Kidney (tissue), 14 donors: ENCODE results near the gene ACIN1. TPM values are rescaled to one million over a fixed set of nuclear protein-coding genes. Genes with fewer than 3 reads are reported as not detected.

Source experiments
- DNase-seq, 5 donors: peaks; one replicate each; pipeline ENCODE4 v3.0.0-alpha.2; 2013 to 2020
- FAIRE-seq: peaks from 2 replicates; lab custom pipeline; 2012; peaks lifted over from hg19 to GRCh38; lab: Jason Lieb, UNC
- H3K27ac ChIP-seq, 2 donors: one replicate each; pipeline ENCODE4 v1.7.0; 2013; ENCODE audit warnings: low read depth in 2 of 2, low read length in 2 of 2, inconsistent platforms in 1 of 2
- H3K27me3 ChIP-seq: one replicate; pipeline ENCODE4 v1.7.1; 2013; ENCODE audit warnings: low read length, inconsistent platforms; ENCODE audit not compliant: control insufficient read depth, insufficient read depth
- H3K36me3 ChIP-seq, 3 donors: one replicate each; pipeline versions ENCODE4 v1.7.0 to v1.7.1; 2013; ENCODE audit warnings: low read length in 3 of 3, control low read depth in 1 of 3, inconsistent platforms in 1 of 3; ENCODE audit not compliant: insufficient read depth in 3 of 3, control insufficient read depth in 2 of 3
- H3K4me1 ChIP-seq, 3 donors: one replicate each; pipeline versions ENCODE4 v1.7.0 to v1.7.1; 2013; ENCODE audit warnings: low read length in 3 of 3, inconsistent platforms in 1 of 3, low read depth in 1 of 3; ENCODE audit not compliant: control insufficient read depth in 2 of 3, insufficient read depth in 2 of 3
- H3K4me3 ChIP-seq, 3 donors: one replicate each; pipeline versions ENCODE4 v1.7.0 to v1.8.1; 2013; ENCODE audit warnings: low read length in 3 of 3, control low read depth in 1 of 3, inconsistent platforms in 1 of 3
- H3K9ac ChIP-seq, 3 donors: one replicate each; pipeline versions ENCODE4 v1.7.0 to v1.7.1; 2013; ENCODE audit warnings: low read length in 3 of 3, control low read depth in 1 of 3, inconsistent platforms in 1 of 3
- H3K9me3 ChIP-seq, 3 donors: one replicate each; pipeline versions ENCODE4 v1.7.0 to v1.7.1; 2013; ENCODE audit warnings: low read length in 3 of 3, control low read depth in 1 of 3, inconsistent platforms in 1 of 3; ENCODE audit not compliant: control insufficient read depth in 2 of 3, insufficient read depth in 1 of 3
- CTCF ChIP-seq: IDR thresholded peaks from 3 replicates; pipeline ENCODE4 v1.5.1; 2012; ENCODE audit warnings: mild to moderate bottlenecking, moderate library complexity, borderline replicate concordance; ENCODE audit not compliant: insufficient read depth; ENCODE audit errors: extremely low read depth
- intact Hi-C: fragments of 100-400 bp; cut with DNase I; formaldehyde crosslinking; loops from one replicate; pipeline ENCODE4 v1.11.1; 2022
- polyA plus RNA-seq: library from polyadenylated mRNA; stranded (reverse); fragments of 350-450 nt; fragmentation: Illumina TruSeq; extraction: RNeasy Lipid Tissue Mini Kit (QIAGEN cat#74804); gene quantifications from one replicate; pipeline ENCODE4 v1.2.3, GENCODE V29; 2014; ENCODE audit warnings: low read depth, low replicate concordance; ENCODE audit not compliant: insufficient read depth
- total RNA-seq: library from RNA; stranded (reverse); fragmentation: NEBNext Ultra II Directional; extraction: Animal tissue kit (Norgen Biotek cat#: 25700); gene quantifications from one replicate; pipeline ENCODE4 v1.2.1, GENCODE V29; 2021
- donor health status: control.
- donor health status: control.
- donor health status: control.
- donor health status: control.
- donor health status: control.
- donor health status: DM: yes; HTN: yes; CAD: no.
- donor health status: Normal renal cell carcinoma (clear cell type).

The ACIN1 gene
- total and polyA plus RNA-seq, 2 donors from 2014 or later: 54.9 to 150 TPM

GRCh38 chr14:23044840-23045239 is 50.1 kb downstream of the ACIN1 start:
- no peak for TF ChIP-seq CTCF
- no peak overlapping the region for H3K27ac ChIP-seq
- no peak overlapping the region for H3K9ac ChIP-seq
- DNase-seq: no peak
- intact Hi-C loops: no loop called here
- no peaks in the 10 kb centered on the region for H3K36me3 ChIP-seq
- H3K4me1 ChIP-seq: peaks cover 0 to 2% (median 0%) of the 10 kb centered on the region in 3 donors
- FAIRE-seq: no peak
- H3K4me3 ChIP-seq: no peak overlapping the region
- H3K27me3 ChIP-seq: no peaks in the 10 kb centered on the region
- H3K9me3 ChIP-seq: no peaks in the 10 kb centered on the region

GRCh38 chr14:23043754-23044153 is 51.2 kb downstream of the ACIN1 start:
- Histone ChIP-seq H3K27ac (no peak overlapping the region), H3K4me3 (no peak overlapping the region), H3K4me1 (peaks cover 0 to 2% (median 0%) of the 10 kb centered on the region in 3 donors), H3K36me3 (no peaks in the 10 kb centered on the region), H3K9me3 (no peaks in the 10 kb centered on the region), H3K9ac (no peak overlapping the region), H3K27me3 (no peaks in the 10 kb centered on the region)
- DNase-seq (no peak), FAIRE-seq (no peak)
- intact Hi-C loops: no loop called here
- no peak for TF ChIP-seq CTCF

- intact Hi-C loops: no loop called here
- FAIRE-seq (no peak), DNase-seq (no peak)
- Histone ChIP-seq H3K36me3 (no peaks in the 10 kb centered on the region), H3K27ac (no peak overlapping the region), H3K27me3 (no peaks in the 10 kb centered on the region), H3K9ac (no peak overlapping the region), H3K4me1 (peaks cover 0 to 2% (median 0%) of the 10 kb centered on the region in 3 donors), H3K9me3 (no peaks in the 10 kb centered on the region), H3K4me3 (no peak overlapping the region)
- TF ChIP-seq CTCF: no peak
Measured at GRCh38 chr14:23043145-23043544, 51.8 kb downstream of the ACIN1 start.
